ENCODE measurements around the gene CHORDC1. TPM values are rescaled to one million over a fixed set of nuclear protein-coding genes. Genes with fewer than 3 reads are reported as not detected.
"Not testable (repeated sequence)": the region's sequence is repeated elsewhere in the genome, so short reads cannot be mapped to it uniquely, and the experiment has no call there.

The CHORDC1 gene
- total and polyA plus RNA-seq, 9 donors, result 22.0 to 51.1 (median 30.5) TPM

GRCh38 chr11:90243534-90243933, 20.7 kb upstream of the CHORDC1 start:
- 97 to 100% (median 100%) methylated on average over 1 of the region's 1 CpG for WGBS, 3 donors
- no peak overlapping the region for H3K27ac ChIP-seq
- TF ChIP-seq POLR2A (IDR thresholded peaks at IDR 0.05), result no peak
- no peak for TF ChIP-seq EP300 (IDR thresholded peaks at IDR 0.05)
- no peak for TF ChIP-seq CTCF (IDR thresholded peaks at IDR 0.05)
- intact Hi-C loops (cut with DNase I), result no loop called here
- no peaks in the 10 kb centered on the region for H3K9me3 ChIP-seq
- H3K4me1 ChIP-seq (ENCODE audit: insufficient read depth), result no peaks in the 10 kb centered on the region
- no peak overlapping the region for H3K4me3 ChIP-seq
- H3K27me3 ChIP-seq, result no peaks in the 10 kb centered on the region
- no peaks in the 10 kb centered on the region for H3K36me3 ChIP-seq
- no peak for DNase-seq

GRCh38 chr11:90242894-90243416, 20.1 kb upstream of the CHORDC1 start:
- intact Hi-C loops (cut with DNase I), result no loop called here
- TF ChIP-seq EP300 (IDR thresholded peaks at IDR 0.05) (no peak), CTCF (IDR thresholded peaks at IDR 0.05) (no peak), POLR2A (IDR thresholded peaks at IDR 0.05) (no peak)
- Histone ChIP-seq H3K27ac (no peak overlapping the region), H3K36me3 (no peaks in the 10 kb centered on the region), H3K27me3 (no peaks in the 10 kb centered on the region), H3K4me3 (no peak overlapping the region), H3K4me1 (ENCODE audit: insufficient read depth) (no peaks in the 10 kb centered on the region), H3K9me3 (no peaks in the 10 kb centered on the region)
- 71 to 77% (median 77%) methylated on average over 7 of the region's 7 CpGs for WGBS, 3 donors
- DNase-seq, result no peak

GRCh38 chr11:90241414-90241813, 18.6 kb upstream of the CHORDC1 start:
- no peak for DNase-seq
- TF ChIP-seq EP300 (IDR thresholded peaks at IDR 0.05), result no peak
- TF ChIP-seq POLR2A (IDR thresholded peaks at IDR 0.05), result no peak
- no peak for TF ChIP-seq CTCF (IDR thresholded peaks at IDR 0.05)
- 68 to 94% (median 93%) methylated on average over 4 of the region's 4 CpGs for WGBS, 3 donors
- intact Hi-C loops (cut with DNase I), result no loop called here
- no peak overlapping the region for H3K4me3 ChIP-seq
- H3K27ac ChIP-seq, result no peak overlapping the region
- H3K4me1 ChIP-seq (ENCODE audit: insufficient read depth), result no peaks in the 10 kb centered on the region
- H3K27me3 ChIP-seq, result no peaks in the 10 kb centered on the region
- no peaks in the 10 kb centered on the region for H3K36me3 ChIP-seq
- no peaks in the 10 kb centered on the region for H3K9me3 ChIP-seq

GRCh38 chr11:90239967-90240636, 17.3 kb upstream of the CHORDC1 start:
- H3K4me1 ChIP-seq (ENCODE audit: insufficient read depth); H3K27ac ChIP-seq; DNase-seq; H3K27me3 ChIP-seq; H3K9me3 ChIP-seq; H3K4me3 ChIP-seq; H3K36me3 ChIP-seq; intact Hi-C loops (cut with DNase I): not testable (repeated sequence)
- WGBS, 3 donors, result 85 to 94% (median 91%) methylated on average over 18 to 20 of the region's 20 CpGs

- no peak overlapping the region for H3K4me3 ChIP-seq
- no peaks in the 10 kb centered on the region for H3K4me1 ChIP-seq (ENCODE audit: insufficient read depth)
- WGBS, 3 donors, result 89 to 93% (median 92%) methylated on average over 4 of the region's 4 CpGs
- TF ChIP-seq EP300 (IDR thresholded peaks at IDR 0.05) (no peak), CTCF (IDR thresholded peaks at IDR 0.05) (no peak), POLR2A (IDR thresholded peaks at IDR 0.05) (no peak)
- H3K36me3 ChIP-seq, result no peaks in the 10 kb centered on the region
- no peaks in the 10 kb centered on the region for H3K9me3 ChIP-seq
- H3K27me3 ChIP-seq, result no peaks in the 10 kb centered on the region
- no peak for DNase-seq
- H3K27ac ChIP-seq, result no peak overlapping the region
- intact Hi-C loops (cut with DNase I), result no loop called here
These were observed 14.2 kb upstream of the CHORDC1 start for GRCh38 chr11:90237004-90237403.

Measured in ovary (tissue), 9 donors.